Panc1 (cell line): ENCODE data around the gene EPHB6. TPM values are rescaled to one million over a fixed set of nuclear protein-coding genes. Genes with fewer than 3 reads are reported as not detected.

ENCODE experiments used
- ATAC-seq: fragments of 200-7000 bp; cut with Tn5 transposase; 2 replicates; pipeline ENCODE4 v1.9.1; 2020; ENCODE audit warnings: mild to moderate bottlenecking, moderate library complexity
- BruUV-seq: library from RNA; stranded (reverse); fragments of 400-500 nt; replicated peaks from 2 replicates; lab custom pipeline; 2021; lab: Mats Ljungman, UMichigan
- CTCF ChIA-PET: fragments of 300-600 bp; sonication (Branson Sonifier 250); formaldehyde crosslinking; loops from one replicate; lab custom pipeline; 2022; ENCODE audit warnings: antibody characterized with exemption; lab: Charles Lee
- POLR2A ChIA-PET: fragments of 300-600 bp; sonication (Branson Sonifier 250); formaldehyde crosslinking; loops from one replicate; lab custom pipeline; 2022; ENCODE audit warnings: antibody characterized with exemption; lab: Charles Lee
- DNase-seq: peaks from one replicate; pipeline ENCODE4 v3.0.0-alpha.2; 2010; ENCODE audit warnings: low read depth, low spot score
- H3K27ac ChIP-seq: 2 replicates; pipeline ENCODE4 v1.5.1; 2011; ENCODE audit warnings: mild to moderate bottlenecking, low read length, inconsistent platforms
- H3K27me3 ChIP-seq: fragments of 200-500 bp; sonication (Bioruptor generic); 2 replicates; pipeline ENCODE4 v1.6.0; 2014; ENCODE audit warnings: low read length, inconsistent platforms; ENCODE audit not compliant: control insufficient read depth, insufficient read depth
- H3K36me3 ChIP-seq: fragments of 200-500 bp; sonication (Bioruptor generic); 2 replicates; pipeline ENCODE4 v1.5.1; 2014; ENCODE audit warnings: inconsistent platforms, mild to moderate bottlenecking, low read length, moderate library complexity; ENCODE audit not compliant: control insufficient read depth, insufficient read depth
- H3K4me1 ChIP-seq: 2 replicates; pipeline ENCODE4 v1.5.1; 2011; ENCODE audit warnings: inconsistent platforms, mild to moderate bottlenecking, low read length, moderate library complexity; ENCODE audit not compliant: control insufficient read depth, insufficient read depth
- H3K4me3 ChIP-seq, 2 experiments: 2 replicates each; pipeline ENCODE4 v1.5.1; 2011 to 2012; ENCODE audit warnings: low read depth in 2 of 2, low read length in 2 of 2, mild to moderate bottlenecking in 2 of 2, inconsistent platforms in 1 of 2, moderate library complexity in 1 of 2
- H3K9me3 ChIP-seq: fragments of 200-500 bp; sonication (Bioruptor generic); 2 replicates; pipeline ENCODE4 v1.5.1; 2014; ENCODE audit warnings: low read depth, mild to moderate bottlenecking, inconsistent platforms, low read length, moderate library complexity; ENCODE audit not compliant: control insufficient read depth, insufficient read depth
- POLR2AphosphoS5 ChIP-seq: IDR thresholded peaks from 2 replicates; pipeline ENCODE4 v1.6.1; 2012; ENCODE audit warnings: mild to moderate bottlenecking, low read depth, low read length, moderate library complexity
- REST ChIP-seq, 2 experiments: IDR thresholded peaks; 2 replicates each; pipeline ENCODE4 v1.6.1; 2011 to 2012; ENCODE audit warnings: low read depth in 2 of 2, control low read depth in 1 of 2, low read length in 1 of 2, mild to moderate bottlenecking in 1 of 2, moderate library complexity in 1 of 2; ENCODE audit not compliant: insufficient read depth in 1 of 2
- SIN3A ChIP-seq: IDR thresholded peaks from 2 replicates; pipeline ENCODE4 v1.6.1; 2012; ENCODE audit warnings: low read depth, mild to moderate bottlenecking, low read length, moderate library complexity, borderline replicate concordance; ENCODE audit not compliant: insufficient read depth
- TCF7L2 ChIP-seq: IDR thresholded peaks from 2 replicates; pipeline ENCODE4 v1.6.1; 2011; ENCODE audit warnings: mild to moderate bottlenecking, low read depth, low read length, inconsistent platforms
- in situ Hi-C: cut with HindIII; loops from 2 replicates; pipeline ENCODE4 v1.10.0; 2016; ENCODE audit warnings: low sequenced_read_pairs, low pct_unique_long_range_greater_than_20kb
- intact Hi-C: fragments of 100-400 bp; cut with micrococcal nuclease; formaldehyde crosslinking; loops from one replicate; pipeline ENCODE4 v1.10.0; 2022; ENCODE audit not compliant: unreplicated experiment
- total RNA-seq: library from RNA; stranded (reverse); gene quantifications from one replicate; pipeline ENCODE4 v1.2.1, GENCODE V29; 2021; ENCODE audit not compliant: unreplicated experiment
- TF ChIP-seq, protein P1 (sequence below): fragments of 450-650 bp; IDR thresholded peaks from 2 replicates; pipeline ENCODE4 v1.5.1; 2017; ENCODE audit warnings: mild to moderate bottlenecking

The EPHB6 gene
- total RNA-seq, 1 experiment from 2014 or later = 0.54 TPM

DNA sequence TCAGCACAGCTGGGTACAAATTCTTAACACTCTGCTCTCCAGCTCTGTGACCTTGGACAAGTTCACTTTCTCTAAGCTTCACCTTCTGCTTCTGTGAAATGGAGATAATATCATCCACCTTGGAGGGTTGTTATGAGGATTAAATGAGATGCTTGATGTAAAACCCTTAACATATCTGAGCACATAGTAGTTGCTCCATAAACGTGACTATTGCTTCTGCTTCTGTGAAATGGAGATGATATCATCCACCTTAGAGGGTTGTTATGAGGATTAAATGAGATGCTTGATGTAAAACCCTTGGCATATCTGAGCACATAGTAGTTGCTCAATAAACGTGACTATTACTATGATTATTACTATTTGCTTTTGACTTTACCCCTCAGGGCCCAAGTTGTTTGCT, 14.6 kb downstream of the EPHB6 start:
- ChIA-PET CTCF (no interaction called here), POLR2A (no interaction called here)
- H3K4me1 ChIP-seq = no peaks in the 10 kb centered on the region
- in situ Hi-C loops = no loop called here
- H3K27me3 ChIP-seq = no peaks in the 10 kb centered on the region; the same call in 1 of the 2 replicates
- ATAC-seq = no peak
- H3K9me3 ChIP-seq = no peaks in the 10 kb centered on the region
- no peak for DNase-seq
- intact Hi-C loops = no loop called here
- no peak overlapping the region for H3K4me3 ChIP-seq
- no peaks in the 10 kb centered on the region for H3K36me3 ChIP-seq
- no TSS peak for BruUV-seq
- TF ChIP-seq POLR2AphosphoS5 = no peak
- no peak for TF ChIP-seq TCF7L2
- TF ChIP-seq, protein P1, sequence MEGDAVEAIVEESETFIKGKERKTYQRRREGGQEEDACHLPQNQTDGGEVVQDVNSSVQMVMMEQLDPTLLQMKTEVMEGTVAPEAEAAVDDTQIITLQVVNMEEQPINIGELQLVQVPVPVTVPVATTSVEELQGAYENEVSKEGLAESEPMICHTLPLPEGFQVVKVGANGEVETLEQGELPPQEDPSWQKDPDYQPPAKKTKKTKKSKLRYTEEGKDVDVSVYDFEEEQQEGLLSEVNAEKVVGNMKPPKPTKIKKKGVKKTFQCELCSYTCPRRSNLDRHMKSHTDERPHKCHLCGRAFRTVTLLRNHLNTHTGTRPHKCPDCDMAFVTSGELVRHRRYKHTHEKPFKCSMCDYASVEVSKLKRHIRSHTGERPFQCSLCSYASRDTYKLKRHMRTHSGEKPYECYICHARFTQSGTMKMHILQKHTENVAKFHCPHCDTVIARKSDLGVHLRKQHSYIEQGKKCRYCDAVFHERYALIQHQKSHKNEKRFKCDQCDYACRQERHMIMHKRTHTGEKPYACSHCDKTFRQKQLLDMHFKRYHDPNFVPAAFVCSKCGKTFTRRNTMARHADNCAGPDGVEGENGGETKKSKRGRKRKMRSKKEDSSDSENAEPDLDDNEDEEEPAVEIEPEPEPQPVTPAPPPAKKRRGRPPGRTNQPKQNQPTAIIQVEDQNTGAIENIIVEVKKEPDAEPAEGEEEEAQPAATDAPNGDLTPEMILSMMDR = no peak
- TF ChIP-seq REST (IDR thresholded peaks at IDR 0.05; ENCODE audit: insufficient read depth in 1 of 2, low read depth in 2 of 2, low read length in 1 of 2) = no peak
- TF ChIP-seq SIN3A = no peak
- no peak overlapping the region for H3K27ac ChIP-seq

DNA sequence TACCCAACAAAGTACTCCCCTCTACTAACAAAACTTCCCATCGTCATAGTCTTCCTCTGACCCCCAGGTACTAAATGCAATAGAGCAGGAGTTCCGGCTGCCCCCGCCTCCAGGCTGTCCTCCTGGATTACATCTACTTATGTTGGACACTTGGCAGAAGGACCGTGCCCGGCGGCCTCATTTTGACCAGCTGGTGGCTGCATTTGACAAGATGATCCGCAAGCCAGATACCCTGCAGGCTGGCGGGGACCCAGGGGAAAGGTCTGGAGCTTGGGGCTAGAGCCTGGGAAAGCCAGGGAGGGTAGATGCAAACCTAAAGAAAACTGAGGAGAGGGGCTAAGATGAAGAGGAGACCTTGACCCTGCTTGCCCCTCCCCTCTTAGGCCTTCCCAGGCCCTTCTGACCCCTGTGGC, 15.3 kb downstream of the EPHB6 start:
- no peaks in the 10 kb centered on the region for H3K9me3 ChIP-seq
- ATAC-seq (no peak), DNase-seq (no peak)
- ChIA-PET CTCF (interaction anchor here (0.7 kb wide), 1 partner anchor 108 kb away, joined by 3 read pairs; no protein-coding TSS in a partner anchor), POLR2A (no interaction called here)
- no peak overlapping the region for H3K4me3 ChIP-seq
- intact Hi-C loops (no loop called here), in situ Hi-C loops (no loop called here)
- TF ChIP-seq SIN3A (no peak), TCF7L2 (no peak), REST (IDR thresholded peaks at IDR 0.05; ENCODE audit: insufficient read depth in 1 of 2, low read depth in 2 of 2, low read length in 1 of 2) (no peak), POLR2AphosphoS5 (no peak)
- TF ChIP-seq, protein P1 = no peak
- H3K27ac ChIP-seq = no peak overlapping the region
- no peaks in the 10 kb centered on the region for H3K4me1 ChIP-seq
- H3K27me3 ChIP-seq = no peaks in the 10 kb centered on the region; the same call in 1 of the 2 replicates
- no peaks in the 10 kb centered on the region for H3K36me3 ChIP-seq
- no TSS peak for BruUV-seq
